Ishikawa (cell line): ENCODE data around the gene PKN1.

Experiments used
- CEBPB ChIP-seq: IDR thresholded peaks from 2 replicates; pipeline ENCODE4 v1.6.1; 2012
- CREB1 ChIP-seq: IDR thresholded peaks from 2 replicates; pipeline ENCODE4 v1.6.1; 2012; ENCODE audit warnings: low read depth
- EGR1 ChIP-seq: IDR thresholded peaks from 2 replicates; pipeline ENCODE4 v1.6.1; 2012
- EP300 ChIP-seq: IDR thresholded peaks from 2 replicates; pipeline ENCODE4 v1.6.1; 2012; ENCODE audit warnings: borderline replicate concordance
- FOXM1 ChIP-seq: IDR thresholded peaks from 2 replicates; pipeline ENCODE4 v1.6.1; 2012; ENCODE audit warnings: low read depth, borderline replicate concordance
- NFIC ChIP-seq: IDR thresholded peaks from 2 replicates; pipeline ENCODE4 v1.6.1; 2012
- RAD21 ChIP-seq: IDR thresholded peaks from 2 replicates; pipeline ENCODE4 v1.6.1; 2012; ENCODE audit warnings: low read depth
- TAF1 ChIP-seq: IDR thresholded peaks from 2 replicates; pipeline ENCODE4 v1.6.1; 2012; ENCODE audit warnings: low read depth, mild to moderate bottlenecking
- TCF12 ChIP-seq: IDR thresholded peaks from 2 replicates; pipeline ENCODE4 v1.6.1; 2012; ENCODE audit warnings: low read depth
- TEAD4 ChIP-seq: IDR thresholded peaks from 2 replicates; pipeline ENCODE4 v1.6.1; 2012
- YY1 ChIP-seq: IDR thresholded peaks from 2 replicates; pipeline ENCODE4 v1.6.1; 2012; ENCODE audit warnings: low read depth
- ZBTB7A ChIP-seq: IDR thresholded peaks from 2 replicates; pipeline ENCODE4 v1.6.1; 2012; ENCODE audit warnings: low read depth
- TF ChIP-seq, protein P1 (sequence below): IDR thresholded peaks from 2 replicates; pipeline ENCODE4 v1.6.1; 2012
- TF ChIP-seq, protein P2 (sequence below): IDR thresholded peaks from 2 replicates; pipeline ENCODE4 v1.6.1; 2012
- TF ChIP-seq, protein P3 (sequence below): IDR thresholded peaks from 2 replicates; pipeline ENCODE4 v1.6.1; 2012; ENCODE audit warnings: low read depth, mild to moderate bottlenecking

Gene PKN1

DNA sequence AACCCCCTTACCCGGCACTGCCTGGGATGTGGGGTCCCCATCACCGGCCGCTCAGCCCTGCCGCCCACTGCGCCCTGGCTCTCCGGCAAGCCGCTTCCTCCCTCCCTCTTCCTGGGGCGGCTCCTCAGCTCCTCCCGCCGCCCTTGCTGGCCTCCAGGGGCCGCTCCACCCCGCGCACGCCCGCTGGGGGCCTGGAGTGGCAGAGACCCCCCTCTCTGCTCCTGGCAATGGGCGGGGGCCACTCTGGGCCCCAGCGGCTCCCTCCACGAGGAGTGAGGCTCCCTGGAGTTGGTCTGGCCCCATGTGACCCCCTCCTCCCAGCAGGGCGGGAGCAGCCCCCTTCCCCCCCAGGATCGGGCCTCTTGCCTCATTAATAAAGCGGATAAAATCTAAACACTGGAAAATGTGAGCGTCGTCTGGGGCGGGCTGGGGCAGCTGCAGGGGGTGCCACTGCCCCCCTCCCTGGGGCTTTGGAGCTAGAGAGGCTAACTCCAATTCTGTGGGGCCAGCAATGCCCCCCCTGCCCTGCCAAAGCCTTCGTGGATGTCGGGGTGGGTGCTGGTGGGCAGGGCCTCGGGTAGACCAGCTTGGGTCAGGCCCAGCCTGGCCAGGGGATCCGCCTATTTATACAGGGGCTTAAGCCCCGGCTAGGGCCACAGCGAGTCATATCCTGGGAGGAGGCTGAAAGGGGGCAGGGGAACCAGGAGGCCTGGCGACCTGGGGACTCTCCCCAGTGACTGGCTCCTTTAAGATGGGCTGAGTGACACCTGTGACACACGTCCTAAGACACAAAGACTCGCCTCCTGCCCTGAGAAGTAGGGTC lies 42.4 kb downstream of the PKN1 start, which contains the start of gene PTGER1:
Gene PTGER1, minus strand, starts transcription at position 104 of the 823 bp plus-strand sequence. CDS start 1,034 bp downstream, outside the sequence.
- no peak for TF ChIP-seq EP300
- no peak for TF ChIP-seq TAF1
- no peak for TF ChIP-seq YY1
- TF ChIP-seq, protein P1, sequence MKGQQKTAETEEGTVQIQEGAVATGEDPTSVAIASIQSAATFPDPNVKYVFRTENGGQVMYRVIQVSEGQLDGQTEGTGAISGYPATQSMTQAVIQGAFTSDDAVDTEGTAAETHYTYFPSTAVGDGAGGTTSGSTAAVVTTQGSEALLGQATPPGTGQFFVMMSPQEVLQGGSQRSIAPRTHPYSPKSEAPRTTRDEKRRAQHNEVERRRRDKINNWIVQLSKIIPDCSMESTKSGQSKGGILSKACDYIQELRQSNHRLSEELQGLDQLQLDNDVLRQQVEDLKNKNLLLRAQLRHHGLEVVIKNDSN = no peak
- TF ChIP-seq CREB1 = no peak
- TF ChIP-seq, protein P2, sequence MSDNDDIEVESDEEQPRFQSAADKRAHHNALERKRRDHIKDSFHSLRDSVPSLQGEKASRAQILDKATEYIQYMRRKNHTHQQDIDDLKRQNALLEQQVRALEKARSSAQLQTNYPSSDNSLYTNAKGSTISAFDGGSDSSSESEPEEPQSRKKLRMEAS = no peak
- no peak for TF ChIP-seq ZBTB7A
- no peak for TF ChIP-seq NFIC

DNA sequence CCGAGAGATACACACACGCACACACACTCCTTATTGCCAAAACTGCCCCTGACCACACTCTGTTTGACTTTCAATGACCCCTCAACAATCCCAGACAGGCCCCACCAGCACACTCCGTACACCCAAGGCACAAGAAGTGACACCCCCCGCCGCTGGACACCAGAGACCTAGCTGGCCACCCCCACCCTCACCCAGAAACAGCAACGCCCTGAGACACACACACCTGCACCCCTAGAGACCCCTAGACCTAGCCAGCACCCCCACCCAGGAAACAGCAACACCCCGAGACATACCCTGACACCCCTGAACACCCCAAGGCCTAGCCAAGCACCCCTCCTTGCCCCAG lies 43.2 kb downstream of the PKN1 start:
- no peak for TF ChIP-seq NFIC

DNA sequence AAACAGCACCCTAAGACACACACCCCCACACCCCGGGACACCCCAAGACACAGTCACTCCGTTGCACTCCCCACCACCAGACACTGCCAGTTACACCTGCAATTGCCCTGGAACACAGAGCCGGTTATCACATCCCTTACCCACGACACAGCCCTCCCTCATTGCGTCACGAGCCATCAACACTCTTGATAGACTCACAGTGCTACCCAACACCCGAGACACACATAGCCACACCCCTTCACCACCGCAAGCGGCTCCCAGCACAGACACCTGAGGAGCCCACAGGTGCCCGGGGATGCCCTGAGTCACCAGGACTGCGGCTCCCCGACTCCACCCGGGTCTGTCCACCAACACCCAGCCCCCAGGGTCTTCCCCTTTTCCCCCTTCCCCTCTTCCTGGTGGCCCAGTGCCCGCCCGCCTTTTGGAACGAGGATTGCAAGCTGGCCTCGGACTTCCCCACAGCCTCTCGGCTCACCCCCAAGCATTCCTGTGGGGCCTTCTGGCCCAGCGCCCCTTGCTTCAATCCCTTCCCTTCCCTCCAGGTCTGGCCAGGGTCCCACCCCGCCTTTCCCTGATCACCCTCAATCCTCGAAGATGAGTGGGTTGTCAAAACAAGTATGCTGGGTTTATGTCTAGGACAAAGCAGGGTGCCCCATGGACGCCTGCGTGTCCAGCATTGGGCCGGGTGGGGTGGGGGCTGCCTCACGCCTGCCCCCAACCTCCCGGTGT lies 43.7 kb downstream of the PKN1 start:
- TF ChIP-seq CEBPB = peak; percentile 58; the same call in 1 of the 2 replicates
- TF ChIP-seq, protein P3, sequence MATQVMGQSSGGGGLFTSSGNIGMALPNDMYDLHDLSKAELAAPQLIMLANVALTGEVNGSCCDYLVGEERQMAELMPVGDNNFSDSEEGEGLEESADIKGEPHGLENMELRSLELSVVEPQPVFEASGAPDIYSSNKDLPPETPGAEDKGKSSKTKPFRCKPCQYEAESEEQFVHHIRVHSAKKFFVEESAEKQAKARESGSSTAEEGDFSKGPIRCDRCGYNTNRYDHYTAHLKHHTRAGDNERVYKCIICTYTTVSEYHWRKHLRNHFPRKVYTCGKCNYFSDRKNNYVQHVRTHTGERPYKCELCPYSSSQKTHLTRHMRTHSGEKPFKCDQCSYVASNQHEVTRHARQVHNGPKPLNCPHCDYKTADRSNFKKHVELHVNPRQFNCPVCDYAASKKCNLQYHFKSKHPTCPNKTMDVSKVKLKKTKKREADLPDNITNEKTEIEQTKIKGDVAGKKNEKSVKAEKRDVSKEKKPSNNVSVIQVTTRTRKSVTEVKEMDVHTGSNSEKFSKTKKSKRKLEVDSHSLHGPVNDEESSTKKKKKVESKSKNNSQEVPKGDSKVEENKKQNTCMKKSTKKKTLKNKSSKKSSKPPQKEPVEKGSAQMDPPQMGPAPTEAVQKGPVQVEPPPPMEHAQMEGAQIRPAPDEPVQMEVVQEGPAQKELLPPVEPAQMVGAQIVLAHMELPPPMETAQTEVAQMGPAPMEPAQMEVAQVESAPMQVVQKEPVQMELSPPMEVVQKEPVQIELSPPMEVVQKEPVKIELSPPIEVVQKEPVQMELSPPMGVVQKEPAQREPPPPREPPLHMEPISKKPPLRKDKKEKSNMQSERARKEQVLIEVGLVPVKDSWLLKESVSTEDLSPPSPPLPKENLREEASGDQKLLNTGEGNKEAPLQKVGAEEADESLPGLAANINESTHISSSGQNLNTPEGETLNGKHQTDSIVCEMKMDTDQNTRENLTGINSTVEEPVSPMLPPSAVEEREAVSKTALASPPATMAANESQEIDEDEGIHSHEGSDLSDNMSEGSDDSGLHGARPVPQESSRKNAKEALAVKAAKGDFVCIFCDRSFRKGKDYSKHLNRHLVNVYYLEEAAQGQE = no peak

DNA sequence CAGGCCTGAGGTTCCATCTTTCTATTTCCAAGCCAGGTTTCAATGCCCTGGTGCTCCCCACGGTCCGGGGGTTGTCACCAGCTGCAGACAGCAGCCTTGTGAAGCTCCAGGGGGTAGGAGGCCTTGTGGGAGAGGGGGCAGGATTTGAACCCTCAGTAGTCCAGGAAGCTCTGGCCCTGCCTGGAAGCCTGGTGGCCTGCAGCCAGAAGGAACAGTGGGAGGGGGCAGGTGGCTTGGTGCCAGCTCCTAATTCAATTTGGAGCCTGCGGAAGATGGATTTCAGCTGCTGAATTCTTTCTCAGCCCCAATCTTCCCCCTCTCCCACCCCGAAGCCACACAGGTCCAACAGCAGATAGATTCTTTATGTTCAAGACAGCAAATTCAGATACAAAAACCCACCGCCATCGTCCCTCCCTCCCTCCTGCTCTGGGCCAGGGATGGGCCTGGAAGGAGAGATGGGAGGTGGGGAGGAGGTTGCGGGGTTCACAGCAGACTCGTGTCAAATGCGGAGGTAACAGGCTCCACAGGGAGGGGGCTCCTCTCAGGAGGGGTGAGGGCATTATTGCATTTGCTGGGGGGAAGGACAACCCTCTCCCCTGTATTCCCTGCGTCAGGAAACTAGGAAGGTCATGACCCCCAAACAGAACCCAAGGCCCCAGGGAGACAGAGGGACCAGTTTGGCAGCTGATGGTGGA lies 44.5 kb downstream of the PKN1 start:
- no peak for TF ChIP-seq EGR1
- no peak for TF ChIP-seq ZBTB7A
- TF ChIP-seq, protein P2 = no peak
- TF ChIP-seq FOXM1 = no peak
- no peak for TF ChIP-seq TEAD4
- TF ChIP-seq EP300 = no peak
- TF ChIP-seq TCF12 = no peak
- TF ChIP-seq YY1 = no peak
- no peak for TF ChIP-seq NFIC
- TF ChIP-seq CREB1 = no peak

DNA sequence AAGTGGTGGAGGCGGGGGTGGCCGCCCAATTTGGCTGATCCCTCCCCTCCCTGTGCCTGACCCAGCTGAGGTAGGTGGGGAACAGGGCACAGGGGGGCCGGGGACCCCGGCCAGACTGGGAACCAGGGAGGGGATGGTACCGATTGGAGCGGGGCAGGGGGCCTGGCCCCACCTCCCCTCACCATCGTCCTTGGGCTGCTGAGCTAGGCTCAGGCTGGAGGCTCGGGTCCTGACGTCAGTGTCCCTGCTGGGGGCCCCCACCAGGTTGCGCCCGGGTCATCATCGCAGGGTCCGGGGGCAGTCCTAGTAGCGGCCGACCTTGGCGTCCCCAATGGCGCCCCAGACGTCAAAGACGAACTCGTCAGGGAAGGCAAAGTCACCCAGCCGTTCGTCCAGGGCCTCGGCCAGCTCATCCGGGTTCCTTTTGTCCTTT lies 45.0 kb downstream of the PKN1 start:
- TF ChIP-seq TCF12 (no peak), FOXM1 (no peak), EGR1 (no peak), CREB1 (no peak), CEBPB (no peak), TAF1 (no peak), TEAD4 (no peak), EP300 (no peak), ZBTB7A (no peak), RAD21 (no peak), YY1 (no peak), NFIC (no peak)
- TF ChIP-seq, protein P1 = no peak
- TF ChIP-seq, protein P2 = no peak

DNA sequence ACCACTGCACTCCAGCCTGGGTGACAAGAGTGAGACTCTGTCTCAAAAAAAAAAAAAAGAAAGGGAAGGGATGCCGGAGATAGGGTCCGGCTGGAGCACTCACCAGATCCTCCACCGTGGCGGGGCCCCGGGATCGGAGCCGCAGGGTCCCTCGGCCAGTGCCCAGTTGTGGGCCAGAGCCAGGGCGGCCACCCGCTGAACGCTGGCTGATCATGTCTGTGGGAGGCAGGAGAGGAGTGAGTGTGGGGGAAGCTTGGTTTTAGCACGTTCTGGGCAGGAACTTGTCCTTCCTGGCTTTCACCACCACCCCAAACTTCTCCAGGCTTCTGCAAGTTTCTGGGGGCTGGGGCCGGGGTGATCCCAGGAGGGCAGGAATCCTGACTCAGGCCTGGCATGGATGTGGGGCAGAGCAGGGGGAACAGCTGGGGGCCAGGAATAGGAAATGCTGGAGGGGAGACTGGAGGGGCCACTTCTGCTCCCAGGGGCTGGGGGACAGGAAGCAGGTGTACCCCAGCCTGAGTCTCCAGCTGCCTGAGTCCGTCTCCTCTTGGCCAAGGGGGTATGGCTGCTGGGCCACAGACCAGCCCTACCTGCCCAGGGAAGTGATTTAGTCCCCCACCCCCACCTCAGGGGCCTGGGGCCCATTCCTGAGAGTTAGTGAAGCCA lies 46.3 kb downstream of the PKN1 start:
- no peak for TF ChIP-seq TCF12
- TF ChIP-seq RAD21 = no peak
- TF ChIP-seq ZBTB7A = 0 out of 2 replicates have a peak, but pooled peaks have one; percentile 10
